Activated T-cell treated with anti-CD3 and anti-CD28 coated beads, Interleukin-2, amount 50 U/mL, for 48 hours (primary cell): ENCODE measurements around the gene PREP.

Experiments used
- DNase-seq, 2 experiments: peaks; one replicate each; pipeline ENCODE4 v3.0.0-alpha.2; 2020

The PREP gene

DNA sequence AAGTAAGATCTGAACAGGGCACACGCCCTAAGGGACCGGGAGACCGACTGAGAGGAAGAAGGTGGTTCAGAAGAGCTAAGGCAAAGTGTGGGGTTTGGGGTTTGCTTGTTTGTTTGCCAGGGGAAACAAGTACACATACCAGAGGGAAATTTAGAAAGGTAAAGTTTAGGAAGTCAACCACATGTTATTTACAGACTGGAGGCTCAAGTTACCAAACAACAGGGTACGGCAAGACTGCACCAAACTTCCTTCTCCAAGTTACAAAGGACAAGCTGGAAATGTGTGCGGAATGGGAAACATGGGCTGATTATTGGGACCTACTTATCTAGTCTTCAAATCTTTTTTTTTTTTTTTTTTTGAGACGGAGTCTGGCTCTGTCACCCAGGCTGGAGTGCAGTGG, 11.2 kb downstream of the PREP start:
- DNase-seq: no peak

GRCh38 chr6:105389543-105389942, 13.3 kb downstream of the PREP start:
- DNase-seq: no peak

- DNase-seq: no peak
These were observed 14.5 kb downstream of the PREP start for GRCh38 chr6:105388392-105388791.

DNA sequence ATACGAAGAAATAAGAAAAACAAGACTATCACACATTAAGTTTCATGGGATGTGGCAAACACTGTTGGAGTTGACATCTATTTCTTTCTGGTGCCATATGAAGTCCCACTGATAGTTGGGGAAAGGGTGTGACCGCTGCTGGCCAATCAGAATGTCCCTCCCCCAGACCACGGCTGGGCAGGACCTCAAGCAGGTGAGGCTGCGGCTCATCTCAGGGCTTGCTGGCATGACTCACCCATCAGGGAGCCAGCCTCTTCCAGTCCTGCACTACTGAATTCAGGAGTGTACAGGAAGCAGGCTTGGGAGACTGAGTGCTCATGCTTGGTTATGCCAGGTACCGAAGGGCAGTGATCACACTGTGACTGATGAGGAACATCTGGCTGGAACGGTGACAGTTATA, 18.9 kb downstream of the PREP start:
- DNase-seq: no peak

- DNase-seq: no peak
These were observed 19.9 kb downstream of the PREP start for GRCh38 chr6:105382958-105383357.

DNA sequence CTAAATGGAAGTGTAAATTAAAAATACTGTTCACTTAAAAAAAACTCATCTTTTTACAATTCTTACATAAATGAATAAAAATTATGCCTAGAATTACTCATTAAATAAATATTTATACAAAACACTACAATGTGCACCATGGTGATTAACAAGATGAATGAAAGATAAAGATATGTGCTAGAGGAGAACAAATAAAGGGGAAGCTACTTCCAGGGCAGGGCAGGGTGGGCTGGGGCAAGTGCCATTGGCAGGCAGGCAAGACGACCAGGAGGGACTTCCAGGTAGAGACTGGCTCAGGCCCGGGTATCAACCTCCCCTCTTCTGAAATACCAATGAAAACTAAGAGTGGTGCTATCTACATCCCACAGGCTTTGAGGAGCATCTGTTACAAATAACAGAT, 20.4 kb downstream of the PREP start:
- no peak for DNase-seq

GRCh38 chr6:105380634-105381033, 22.2 kb downstream of the PREP start:
- no peak for DNase-seq

GRCh38 chr6:105375797-105376196, 27.1 kb downstream of the PREP start:
- no peak for DNase-seq

DNA sequence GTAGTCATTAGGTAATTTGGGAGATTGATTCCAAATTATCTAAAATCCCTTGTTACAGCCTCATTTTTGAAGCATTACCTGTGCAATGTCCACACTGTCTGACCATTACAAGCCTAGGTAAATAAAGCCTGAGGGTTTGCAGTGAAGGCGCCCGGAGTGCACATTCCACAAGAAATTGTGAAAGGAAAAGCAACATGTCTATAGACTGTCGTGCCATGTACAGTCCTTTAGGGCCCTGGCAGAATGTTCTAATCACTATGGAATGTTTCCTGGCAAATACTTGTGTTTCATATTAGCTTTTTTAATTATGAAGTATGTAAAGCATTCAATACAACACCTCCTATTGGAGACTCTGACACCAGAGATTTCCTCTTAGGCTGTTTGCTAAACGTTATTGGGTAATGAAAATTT, 28.9 kb downstream of the PREP start:
- no peak for DNase-seq

- DNase-seq: no peak
These were observed 29.4 kb downstream of the PREP start for GRCh38 chr6:105373481-105373880.

DNA sequence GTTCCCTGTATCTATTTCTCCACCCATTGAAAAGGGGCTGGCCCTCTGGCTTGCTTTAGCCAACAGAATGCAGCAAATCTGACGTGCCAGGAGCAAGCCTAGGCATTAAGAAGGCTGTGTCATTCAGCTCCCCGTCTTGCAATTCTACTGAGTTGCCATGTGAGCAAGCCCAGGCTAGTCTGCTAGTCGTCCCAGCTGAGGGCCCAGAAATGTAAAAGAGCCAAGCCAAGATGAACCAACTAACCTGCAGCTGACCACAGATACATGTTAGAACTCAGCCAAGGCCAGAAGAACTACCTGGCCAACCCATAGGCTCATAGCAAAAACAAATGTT, 30.1 kb downstream of the PREP start:
- no peak for DNase-seq

DNA sequence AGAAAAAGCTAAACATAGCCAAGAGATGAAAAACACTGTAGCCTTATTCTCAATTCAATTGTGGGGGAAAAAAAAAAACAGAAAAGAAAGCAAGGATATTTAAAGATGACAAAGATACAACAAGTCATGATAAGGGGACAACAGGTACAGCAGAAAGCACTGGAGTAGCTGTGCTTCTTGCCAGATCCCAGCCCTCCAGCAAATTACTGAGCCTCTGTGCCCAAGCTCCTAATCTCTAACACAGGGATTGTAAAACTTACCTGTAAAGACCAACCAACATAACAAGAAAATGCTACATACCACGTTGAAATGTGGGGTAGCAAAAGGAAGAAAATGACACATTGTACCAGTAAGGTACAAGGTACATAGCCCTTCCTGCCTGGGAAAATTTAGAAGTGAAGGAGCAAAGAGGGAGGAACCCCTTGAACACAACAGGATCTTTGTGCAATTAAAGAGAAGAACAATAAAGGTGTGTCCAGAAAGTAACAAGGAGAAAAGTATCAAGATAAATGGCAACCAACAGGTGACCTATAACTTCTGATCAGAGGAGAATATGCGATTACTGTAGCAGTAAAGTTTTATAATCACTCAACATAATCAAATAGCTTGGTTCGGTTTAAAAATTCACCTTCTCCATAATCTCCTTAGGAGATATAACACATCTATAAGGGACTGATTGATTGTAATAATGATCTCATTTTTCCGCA, 30.6 kb downstream of the PREP start:
- no peak for DNase-seq

GRCh38 chr6:105370351-105370750, 32.5 kb downstream of the PREP start:
- no peak for DNase-seq

DNA sequence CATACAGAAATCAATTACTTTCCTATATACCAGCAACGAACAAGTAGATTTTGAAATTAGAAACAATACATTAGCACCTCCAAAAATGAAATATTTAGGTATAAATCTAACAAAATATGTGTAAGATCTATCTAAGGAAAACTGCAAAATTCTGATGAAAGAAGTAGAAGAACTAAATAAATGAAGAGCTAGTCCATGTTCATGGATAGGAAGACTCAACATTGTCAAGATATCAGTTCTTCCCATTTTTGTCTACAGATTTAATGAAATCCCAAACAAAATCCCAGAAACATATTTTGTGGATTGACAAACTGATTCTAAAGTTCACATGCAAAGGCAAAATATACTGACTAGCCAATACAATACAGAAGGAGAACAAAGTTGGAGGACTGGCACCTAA, 33.7 kb downstream of the PREP start:
- no peak for DNase-seq

DNA sequence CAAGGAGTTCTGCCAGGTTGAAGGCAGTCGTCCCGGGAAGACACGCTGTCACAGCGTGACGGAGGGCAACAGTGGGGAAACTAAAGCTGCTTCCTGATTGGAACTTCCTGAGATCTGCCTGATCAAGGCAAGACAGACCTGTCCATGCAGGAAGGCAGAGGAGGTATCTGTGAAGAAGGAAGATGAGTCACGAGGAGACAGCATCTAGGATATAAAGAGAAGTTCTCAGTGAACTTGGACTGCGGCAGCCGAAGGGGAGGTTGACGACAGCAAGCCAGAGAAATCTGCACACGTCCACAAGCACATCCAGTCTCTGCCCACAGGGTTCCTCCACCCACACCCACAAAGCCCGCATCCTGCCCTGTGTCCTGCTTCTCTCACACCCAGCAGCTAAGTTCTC, 38.6 kb downstream of the PREP start:
- no peak for DNase-seq

GRCh38 chr6:105363100-105363754, 39.7 kb downstream of the PREP start:
- no peak for DNase-seq

GRCh38 chr6:105359419-105360370, 43.2 kb downstream of the PREP start:
- DNase-seq: no peak

GRCh38 chr6:105357165-105357564, 45.7 kb downstream of the PREP start:
- no peak for DNase-seq

- no peak for DNase-seq
These were observed 50.8 kb downstream of the PREP start for GRCh38 chr6:105352037-105352617.

- DNase-seq: no peak
These were observed 54.0 kb downstream of the PREP start for GRCh38 chr6:105348897-105349296.

DNA sequence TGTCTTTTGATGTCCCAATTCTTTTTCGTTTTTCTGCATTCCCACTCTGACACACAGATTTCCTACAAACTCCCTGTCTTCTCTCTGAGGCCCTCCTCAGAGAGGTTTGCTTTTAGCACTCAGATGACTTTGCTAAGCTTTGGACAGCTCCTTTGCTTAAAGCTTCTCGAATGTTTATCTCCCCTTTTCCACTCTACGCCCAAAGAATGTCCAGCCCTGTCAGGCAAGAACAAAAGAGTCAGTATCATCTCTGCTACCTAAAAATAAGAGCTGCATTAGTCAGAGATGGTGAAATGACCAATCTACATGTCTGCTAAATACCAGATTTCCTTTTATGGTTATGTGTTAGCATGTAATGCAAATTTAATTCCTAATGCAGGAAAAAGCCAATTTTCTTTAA, 56.8 kb downstream of the PREP start:
- no peak for DNase-seq

DNA sequence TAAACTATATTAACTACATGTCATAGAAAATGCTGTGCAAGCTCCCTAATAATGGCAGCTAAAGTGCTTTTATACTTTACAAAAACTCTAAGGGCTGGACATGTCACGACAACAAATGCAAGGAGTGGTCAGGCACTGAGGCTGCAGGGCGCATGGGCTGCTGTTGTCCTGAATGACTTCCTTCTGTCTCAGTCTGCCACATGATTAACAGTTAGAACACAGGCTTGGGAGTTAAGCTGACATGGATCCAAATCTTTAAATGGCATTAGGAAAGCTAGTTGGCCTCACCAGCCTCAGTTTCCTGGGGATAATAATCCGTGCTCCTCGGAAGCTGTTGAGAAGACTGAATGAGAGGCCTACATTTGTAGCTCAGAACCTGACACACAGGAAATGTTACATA, 57.4 kb downstream of the PREP start:
- DNase-seq: no peak

- no peak for DNase-seq
These were observed 58.0 kb downstream of the PREP start for GRCh38 chr6:105344881-105345370.
